ENCODE results near the gene BLM.

GRCh38 chr15:90729261-90729660 is 12.1 kb downstream of the BLM start:
- TF ChIP-seq, protein P1, sequence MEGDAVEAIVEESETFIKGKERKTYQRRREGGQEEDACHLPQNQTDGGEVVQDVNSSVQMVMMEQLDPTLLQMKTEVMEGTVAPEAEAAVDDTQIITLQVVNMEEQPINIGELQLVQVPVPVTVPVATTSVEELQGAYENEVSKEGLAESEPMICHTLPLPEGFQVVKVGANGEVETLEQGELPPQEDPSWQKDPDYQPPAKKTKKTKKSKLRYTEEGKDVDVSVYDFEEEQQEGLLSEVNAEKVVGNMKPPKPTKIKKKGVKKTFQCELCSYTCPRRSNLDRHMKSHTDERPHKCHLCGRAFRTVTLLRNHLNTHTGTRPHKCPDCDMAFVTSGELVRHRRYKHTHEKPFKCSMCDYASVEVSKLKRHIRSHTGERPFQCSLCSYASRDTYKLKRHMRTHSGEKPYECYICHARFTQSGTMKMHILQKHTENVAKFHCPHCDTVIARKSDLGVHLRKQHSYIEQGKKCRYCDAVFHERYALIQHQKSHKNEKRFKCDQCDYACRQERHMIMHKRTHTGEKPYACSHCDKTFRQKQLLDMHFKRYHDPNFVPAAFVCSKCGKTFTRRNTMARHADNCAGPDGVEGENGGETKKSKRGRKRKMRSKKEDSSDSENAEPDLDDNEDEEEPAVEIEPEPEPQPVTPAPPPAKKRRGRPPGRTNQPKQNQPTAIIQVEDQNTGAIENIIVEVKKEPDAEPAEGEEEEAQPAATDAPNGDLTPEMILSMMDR (conservative IDR thresholded peaks at IDR 0.05; ENCODE audit: low read length): no peak
- TF ChIP-seq EZH2phosphoT487 (IDR thresholded peaks at IDR 0.05; ENCODE audit: borderline replicate concordance): no peak
